ENCODE measurements around the gene MMAB.

DNA sequence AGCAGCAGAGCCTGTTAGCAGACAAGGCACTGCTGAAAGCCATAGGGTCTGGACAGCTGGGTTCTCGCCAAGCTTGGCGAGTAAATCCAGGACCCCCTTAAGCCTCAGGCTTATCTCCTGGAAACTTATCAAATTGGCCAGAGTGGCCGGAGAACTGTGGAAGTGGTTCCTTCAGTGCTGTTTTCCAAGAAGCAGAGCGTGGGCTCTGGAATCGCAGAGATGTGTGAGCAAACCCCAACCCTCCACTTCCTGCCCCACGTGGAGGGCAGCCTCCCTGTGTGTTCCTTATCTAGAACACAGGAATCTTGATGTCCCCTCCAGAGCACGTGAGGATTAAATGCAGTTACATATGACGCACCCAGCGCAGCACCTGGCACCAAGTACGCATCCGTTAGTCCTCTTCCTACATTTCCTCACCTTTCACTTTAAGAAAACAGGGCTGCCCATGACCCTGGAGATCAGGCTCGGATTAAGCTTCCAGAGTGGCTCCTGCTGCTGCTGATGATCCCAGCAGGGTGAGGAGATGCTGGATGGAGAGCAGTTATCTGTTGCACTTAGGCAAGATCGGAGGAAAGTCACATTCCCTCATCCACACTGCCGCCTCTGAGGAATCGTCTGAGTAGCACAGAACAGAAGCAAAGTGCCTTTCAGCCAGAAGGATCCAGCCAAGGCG lies 35.0 kb downstream of the MMAB start:
- TF ChIP-seq, protein P1, sequence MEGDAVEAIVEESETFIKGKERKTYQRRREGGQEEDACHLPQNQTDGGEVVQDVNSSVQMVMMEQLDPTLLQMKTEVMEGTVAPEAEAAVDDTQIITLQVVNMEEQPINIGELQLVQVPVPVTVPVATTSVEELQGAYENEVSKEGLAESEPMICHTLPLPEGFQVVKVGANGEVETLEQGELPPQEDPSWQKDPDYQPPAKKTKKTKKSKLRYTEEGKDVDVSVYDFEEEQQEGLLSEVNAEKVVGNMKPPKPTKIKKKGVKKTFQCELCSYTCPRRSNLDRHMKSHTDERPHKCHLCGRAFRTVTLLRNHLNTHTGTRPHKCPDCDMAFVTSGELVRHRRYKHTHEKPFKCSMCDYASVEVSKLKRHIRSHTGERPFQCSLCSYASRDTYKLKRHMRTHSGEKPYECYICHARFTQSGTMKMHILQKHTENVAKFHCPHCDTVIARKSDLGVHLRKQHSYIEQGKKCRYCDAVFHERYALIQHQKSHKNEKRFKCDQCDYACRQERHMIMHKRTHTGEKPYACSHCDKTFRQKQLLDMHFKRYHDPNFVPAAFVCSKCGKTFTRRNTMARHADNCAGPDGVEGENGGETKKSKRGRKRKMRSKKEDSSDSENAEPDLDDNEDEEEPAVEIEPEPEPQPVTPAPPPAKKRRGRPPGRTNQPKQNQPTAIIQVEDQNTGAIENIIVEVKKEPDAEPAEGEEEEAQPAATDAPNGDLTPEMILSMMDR (IDR thresholded peaks at IDR 0.05; ENCODE audit: extremely low read depth in 1 of 2, insufficient read depth in 1 of 2, low read depth in 1 of 2, low read length in 2 of 2), result no peak
- no peak for TF ChIP-seq GATA2 (IDR thresholded peaks at IDR 0.05; ENCODE audit: insufficient read depth, insufficient read length, low read depth, low read length)
- no peak for TF ChIP-seq POLR2A (IDR thresholded peaks at IDR 0.05; ENCODE audit: low read depth, low read length)
- no peak for TF ChIP-seq EZH2 (IDR thresholded peaks at IDR 0.05; ENCODE audit: borderline replicate concordance, low read depth, low read length, severe bottlenecking)
- TF ChIP-seq MAX (IDR thresholded peaks at IDR 0.05; ENCODE audit: insufficient read depth, insufficient read length), result no peak
- no peak for TF ChIP-seq POLR2AphosphoS5 (IDR thresholded peaks at IDR 0.05; ENCODE audit: insufficient read depth, low read depth, low read length)
- no peak for TF ChIP-seq JUN (IDR thresholded peaks at IDR 0.05; ENCODE audit: borderline replicate concordance, insufficient read depth, insufficient read length, low read depth)
- TF ChIP-seq FOS (IDR thresholded peaks at IDR 0.05; ENCODE audit: borderline replicate concordance, insufficient read depth, low read length), result no peak

All from endothelial cell of umbilical vein (primary cell).